Naive thymus-derived CD8-positive, alpha-beta T cell (primary cell): Measurements from ENCODE around the gene SRRM4. TPM values are rescaled to one million over a fixed set of nuclear protein-coding genes. Genes with fewer than 3 reads are reported as not detected.

Source experiments
- ATAC-seq, 2 donors: fragments of 150-1000 bp; cut with Tn5 transposase in 1 of 2; sonication (Bioruptor Pico), chemical (Tn5 transposase) in 1 of 2; 1 replicate in 1 of 2; 2 replicates in 1 of 2; pipeline ENCODE4 v1.10.0; 2021; ENCODE audit warnings: mild to moderate bottlenecking in 2 of 2, moderate library complexity in 2 of 2
- POLR2A ChIA-PET: fragments of 350-600 bp; sonication (Branson Sonifier 250); formaldehyde crosslinking; loops from one replicate; lab custom pipeline; 2021; ENCODE audit warnings: antibody characterized with exemption; lab: Charles Lee
- DNase-seq, 10 donors: peaks; one replicate each; pipeline versions ENCODE4 v3.0.0 to v3.0.0-alpha.2; 2020 to 2022
- H3K27ac Mint-ChIP-seq, 10 donors: one replicate each; pipeline ENCODE4 v1.8.0; 2020 to 2022; ENCODE audit warnings: mild to moderate bottlenecking in 10 of 10, mixed read lengths in 10 of 10, moderate library complexity in 4 of 10, inconsistent platforms in 1 of 10
- H3K27me3 Mint-ChIP-seq, 5 donors: one replicate each; pipeline ENCODE4 v1.8.0; 2021 to 2022; ENCODE audit warnings: mixed read lengths in 5 of 5
- H3K36me3 Mint-ChIP-seq, 3 donors: one replicate each; pipeline ENCODE4 v1.8.0; 2020 to 2022; ENCODE audit warnings: mixed read lengths in 3 of 3, mild to moderate bottlenecking in 2 of 3, inconsistent platforms in 1 of 3
- H3K4me1 Mint-ChIP-seq, 4 donors: one replicate each; pipeline ENCODE4 v1.8.0; 2021 to 2022; ENCODE audit warnings: mixed read lengths in 4 of 4
- H3K4me3 Mint-ChIP-seq, 10 donors: one replicate each; pipeline ENCODE4 v1.8.0; 2020 to 2022; ENCODE audit warnings: mild to moderate bottlenecking in 10 of 10, mixed read lengths in 10 of 10, moderate library complexity in 6 of 10, inconsistent platforms in 1 of 10
- H3K9me3 Mint-ChIP-seq, 9 donors: one replicate each; pipeline ENCODE4 v1.8.0; 2020 to 2022; ENCODE audit warnings: mixed read lengths in 9 of 9, mild to moderate bottlenecking in 3 of 9, inconsistent platforms in 1 of 9, moderate library complexity in 1 of 9
- polyA plus RNA-seq, 3 donors: library from polyadenylated mRNA; unstranded; fragments of 300-500 nt; fragmentation: Illumina TruSeq; gene quantifications; one replicate each; pipeline ENCODE4 v1.2.3, GENCODE V29; 2021
- total RNA-seq, 8 experiments: library from RNA in 2 of 8; stranded (reverse) in 2 of 8; gene quantifications; one replicate each; pipeline ENCODE4 v1.2.3 and lab custom pipeline; 2021 to 2026

Gene SRRM4
- total and polyA plus RNA-seq, 5 experiments from 2014 or later: not detected

DNA sequence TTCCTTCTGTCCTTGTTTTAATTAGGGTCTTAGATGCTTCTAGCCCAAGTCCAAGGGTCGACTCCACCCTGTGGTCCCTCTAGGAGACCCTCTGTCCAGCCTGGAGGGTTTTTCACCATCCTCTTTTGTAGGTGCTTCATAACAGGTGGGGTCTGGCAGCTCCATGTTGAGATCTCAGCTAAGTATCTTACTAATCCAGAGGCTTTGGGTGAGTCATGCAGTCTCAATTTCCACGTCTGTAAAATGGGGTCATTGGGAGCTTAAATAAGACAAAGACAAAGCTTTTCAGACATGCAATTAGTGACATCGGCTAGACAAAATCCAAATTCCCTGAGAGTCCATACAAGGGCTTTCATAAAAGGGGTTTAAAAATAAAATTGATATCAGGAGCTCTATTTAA lies 200.6 kb downstream of the SRRM4 start:
- H3K4me1 Mint-ChIP-seq: no peaks in the 10 kb centered on the region
- no peak overlapping the region for H3K4me3 Mint-ChIP-seq
- H3K36me3 Mint-ChIP-seq: peaks cover 0 to 3% (median 0%) of the 10 kb centered on the region in 3 donors
- H3K27ac Mint-ChIP-seq: no peak overlapping the region
- no peak for DNase-seq
- H3K27me3 Mint-ChIP-seq: peaks cover 6 to 28% (median 14%) of the 10 kb centered on the region in 5 donors
- POLR2A ChIA-PET: no interaction called here
- no peak for ATAC-seq
- no peaks in the 10 kb centered on the region for H3K9me3 Mint-ChIP-seq

DNA sequence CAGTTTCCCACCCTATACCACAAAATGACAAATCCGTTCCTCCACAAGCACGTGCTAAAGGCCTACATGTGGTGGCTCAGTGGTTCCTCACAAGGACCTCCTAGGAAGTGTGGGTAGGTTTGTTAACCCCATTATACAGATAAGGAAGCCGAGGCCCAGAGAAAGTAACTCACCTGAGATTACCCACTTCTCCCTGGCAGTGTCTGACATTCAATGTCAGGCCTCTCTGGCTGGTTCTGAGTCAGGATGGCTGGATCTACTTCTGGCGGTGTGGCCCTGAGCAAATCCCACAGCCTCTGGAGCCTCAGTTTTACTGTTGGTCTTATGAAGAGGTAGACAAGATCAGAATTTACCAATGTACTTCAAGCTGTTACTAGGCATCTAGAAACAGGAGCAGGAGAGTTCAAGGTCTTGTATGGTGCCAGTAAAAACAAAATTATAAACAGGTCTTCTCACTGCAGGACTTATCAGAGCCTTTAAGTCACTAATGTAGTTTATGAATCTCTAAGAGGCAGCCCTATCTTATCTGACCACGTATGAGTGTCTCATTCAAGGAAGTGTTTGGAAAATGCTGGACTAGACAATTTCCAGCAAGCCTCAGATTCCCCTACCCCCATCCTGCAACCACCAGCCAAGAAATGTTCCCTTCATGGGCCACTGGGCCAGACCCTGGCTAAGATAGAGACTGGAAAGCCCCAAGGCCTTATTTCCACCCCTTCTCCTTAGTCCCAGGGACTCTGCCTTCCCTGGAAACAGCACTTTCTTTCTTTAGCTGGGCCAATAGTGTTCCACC lies 201.6 kb downstream of the SRRM4 start:
- Mint-ChIP-seq H3K4me1 (no peaks in the 10 kb centered on the region), H3K4me3 (no peak overlapping the region), H3K36me3 (peaks cover 0 to 3% (median 0%) of the 10 kb centered on the region in 3 donors), H3K27ac (no peak overlapping the region), H3K27me3 (peaks cover 3 to 19% (median 7%) of the 10 kb centered on the region in 5 donors), H3K9me3 (no peaks in the 10 kb centered on the region)
- POLR2A ChIA-PET: no interaction called here
- ATAC-seq: no peak
- DNase-seq: no peak

- DNase-seq (no peak), ATAC-seq (no peak)
- H3K9me3 Mint-ChIP-seq: peaks cover 0 to 1% (median 0%) of the 10 kb centered on the region in 9 donors
- peaks cover 0 to 10% (median 2%) of the 10 kb centered on the region in 5 donors for H3K27me3 Mint-ChIP-seq
- H3K4me1 Mint-ChIP-seq: no peaks in the 10 kb centered on the region
- no peaks in the 10 kb centered on the region for H3K36me3 Mint-ChIP-seq
- POLR2A ChIA-PET: no interaction called here
- H3K4me3 Mint-ChIP-seq: no peak overlapping the region
- no peak overlapping the region for H3K27ac Mint-ChIP-seq
Measured at GRCh38 chr12:119183942-119184695, 202.8 kb downstream of the SRRM4 start.

- no peak overlapping the region for H3K4me3 Mint-ChIP-seq
- POLR2A ChIA-PET: no interaction called here
- no peak overlapping the region for H3K27ac Mint-ChIP-seq
Measured at GRCh38 chr12:119195256-119195655, 213.9 kb downstream of the SRRM4 start.

DNA sequence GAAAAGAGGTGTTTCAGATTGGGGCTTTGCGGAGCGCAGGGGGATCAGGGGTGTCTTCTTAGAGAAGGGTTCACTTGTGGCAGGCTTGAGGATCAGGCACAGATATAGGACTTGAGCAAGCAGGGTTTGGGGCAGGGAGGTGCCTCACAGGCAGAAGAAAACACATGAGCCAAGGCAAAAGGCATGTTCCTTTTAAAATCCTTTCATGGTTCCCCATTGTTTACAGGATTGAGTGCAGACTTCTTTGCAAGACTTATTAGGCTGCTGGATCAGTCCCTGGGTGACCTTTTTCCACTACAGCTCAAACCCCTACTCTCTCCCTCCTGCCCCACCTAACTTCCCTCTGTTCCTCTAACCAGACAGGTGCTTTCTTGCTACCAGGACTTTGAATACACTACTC lies 217.1 kb downstream of the SRRM4 start:
- no peaks in the 10 kb centered on the region for H3K4me1 Mint-ChIP-seq
- DNase-seq: no peak
- H3K9me3 Mint-ChIP-seq: peaks cover 0 to 11% (median 4%) of the 10 kb centered on the region in 9 donors
- no peak for ATAC-seq
- no peaks in the 10 kb centered on the region for H3K36me3 Mint-ChIP-seq
- POLR2A ChIA-PET: no interaction called here
- H3K27me3 Mint-ChIP-seq: peaks cover 0 to 11% (median 0%) of the 10 kb centered on the region in 5 donors
- no peak overlapping the region for H3K27ac Mint-ChIP-seq
- H3K4me3 Mint-ChIP-seq: no peak overlapping the region

More at GRCh38 chr12:119195256-119195655, 213.9 kb downstream of the SRRM4 start:
- Mint-ChIP-seq H3K27me3 (peaks cover 0 to 9% (median 0%) of the 10 kb centered on the region in 5 donors), H3K9me3 (peaks cover 0 to 11% (median 5%) of the 10 kb centered on the region in 9 donors), H3K4me1 (no peaks in the 10 kb centered on the region), H3K36me3 (no peaks in the 10 kb centered on the region)
- ATAC-seq (no peak), DNase-seq (no peak)

DNA sequence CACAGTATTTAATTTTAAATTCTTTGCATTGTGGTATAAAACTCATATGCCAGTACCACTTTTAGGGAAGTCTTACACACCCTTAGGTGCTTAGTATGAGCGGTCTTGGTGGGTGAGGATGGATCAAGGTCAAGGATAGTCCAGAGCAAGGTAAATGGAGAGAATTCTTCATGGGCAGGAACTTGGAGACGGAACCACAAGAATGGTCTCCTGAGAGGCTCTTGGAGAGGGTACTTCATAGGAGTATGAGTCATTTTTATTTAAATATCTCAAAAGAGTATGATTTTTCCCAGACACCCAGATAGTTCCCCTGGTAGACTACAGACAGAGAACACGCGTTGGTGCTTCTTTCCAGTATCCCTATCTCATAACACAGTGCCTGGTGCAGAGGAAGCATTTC lies 219.3 kb downstream of the SRRM4 start:
- ATAC-seq: no peak
- Mint-ChIP-seq H3K27ac (no peak overlapping the region), H3K4me3 (no peak overlapping the region), H3K27me3 (peaks cover 0 to 18% (median 0%) of the 10 kb centered on the region in 5 donors), H3K9me3 (peaks cover 0 to 3% (median 0%) of the 10 kb centered on the region in 9 donors), H3K4me1 (no peaks in the 10 kb centered on the region), H3K36me3 (no peaks in the 10 kb centered on the region)
- POLR2A ChIA-PET: no interaction called here
- no peak for DNase-seq

DNA sequence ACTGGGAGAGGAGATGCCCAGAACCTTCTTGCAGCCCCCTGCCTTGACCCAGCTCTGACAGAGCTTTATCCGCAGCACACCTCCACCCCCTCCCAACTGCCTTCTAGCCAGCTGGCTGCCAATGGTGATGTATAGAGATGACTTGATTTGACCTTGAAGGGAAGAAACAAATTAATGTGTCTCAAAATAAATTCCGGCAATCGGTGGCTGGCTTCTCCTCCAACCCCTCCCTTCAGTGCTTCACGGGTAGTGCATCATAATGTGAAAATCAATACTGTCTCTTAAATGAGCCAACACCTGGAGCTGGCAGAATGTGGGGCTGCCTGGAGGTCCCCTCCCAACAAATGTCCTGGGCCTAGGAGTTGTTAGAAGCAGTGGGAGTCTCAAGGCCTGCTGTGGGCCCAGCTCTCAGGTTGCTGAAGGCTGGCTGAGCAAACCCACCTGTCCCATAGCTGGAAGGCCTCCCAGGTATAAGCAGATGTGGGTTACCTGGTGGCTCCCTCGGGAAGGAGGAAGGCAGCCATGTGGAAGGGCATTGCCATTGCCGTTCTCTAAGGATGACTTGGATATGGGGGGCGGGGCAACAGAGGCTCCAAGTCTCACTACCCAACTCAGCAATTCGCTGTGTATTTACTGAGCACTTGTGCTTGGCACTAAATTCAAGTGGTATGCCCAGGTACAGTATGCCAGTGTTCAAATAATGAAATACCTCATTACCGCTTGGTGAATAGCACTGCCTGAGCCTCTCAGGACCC lies 220.6 kb downstream of the SRRM4 start:
- H3K9me3 Mint-ChIP-seq: peaks cover 0 to 3% (median 0%) of the 10 kb centered on the region in 9 donors
- no peaks in the 10 kb centered on the region for H3K36me3 Mint-ChIP-seq
- H3K4me1 Mint-ChIP-seq: no peaks in the 10 kb centered on the region
- peaks cover 0 to 18% (median 0%) of the 10 kb centered on the region in 5 donors for H3K27me3 Mint-ChIP-seq
- H3K4me3 Mint-ChIP-seq: no peak overlapping the region
- POLR2A ChIA-PET: no interaction called here
- DNase-seq (no peak), ATAC-seq (no peak)
- H3K27ac Mint-ChIP-seq: no peak overlapping the region

DNA sequence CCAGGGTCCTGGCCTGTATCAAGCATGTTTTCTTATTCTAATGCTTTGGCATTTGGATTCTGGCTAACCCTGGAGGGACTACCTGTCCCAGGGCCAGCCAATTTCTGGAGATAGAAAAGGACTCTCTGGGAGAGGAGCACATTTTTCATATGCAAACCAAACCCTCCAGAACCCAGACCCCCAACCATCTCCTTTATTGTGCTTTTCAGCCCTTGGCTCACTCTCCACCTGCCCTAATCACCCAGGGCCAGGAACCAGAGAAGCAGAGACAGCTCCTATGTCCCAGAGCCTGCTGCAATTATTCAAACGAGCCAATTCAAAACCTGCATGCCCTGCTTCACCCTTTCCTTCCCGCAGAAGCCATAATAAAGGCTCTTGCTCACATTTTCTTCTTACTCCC lies 221.2 kb downstream of the SRRM4 start:
- Mint-ChIP-seq H3K9me3 (peaks cover 0 to 3% (median 0%) of the 10 kb centered on the region in 9 donors), H3K4me1 (no peaks in the 10 kb centered on the region), H3K27me3 (peaks cover 0 to 18% (median 0%) of the 10 kb centered on the region in 5 donors), H3K4me3 (no peak overlapping the region), H3K27ac (no peak overlapping the region), H3K36me3 (no peaks in the 10 kb centered on the region)
- no peak for ATAC-seq
- DNase-seq: no peak
- POLR2A ChIA-PET: no interaction called here

DNA sequence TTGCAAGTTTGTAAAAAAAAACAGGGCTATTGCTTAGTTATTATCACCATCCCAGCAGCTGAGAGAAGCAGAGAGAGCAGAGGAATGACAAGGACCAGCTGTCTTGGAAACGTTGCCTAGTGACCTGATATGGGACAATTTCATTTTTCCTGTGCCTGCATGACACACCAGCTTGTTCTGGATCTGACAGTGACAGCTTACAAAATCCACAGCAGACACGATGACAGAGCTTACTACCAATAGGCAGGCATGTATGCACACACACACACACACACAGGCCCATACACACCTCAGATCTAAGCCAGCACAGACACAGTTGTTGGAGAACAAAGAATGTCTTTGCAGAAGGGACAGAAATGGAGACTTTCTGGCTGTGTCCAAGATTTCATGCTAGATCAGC lies 222.8 kb downstream of the SRRM4 start:
- Mint-ChIP-seq H3K36me3 (no peaks in the 10 kb centered on the region), H3K27ac (no peak overlapping the region), H3K4me3 (no peak overlapping the region), H3K9me3 (peaks cover 0 to under 1% (median 0%) of the 10 kb centered on the region in 9 donors), H3K4me1 (no peaks in the 10 kb centered on the region), H3K27me3 (peaks cover 0 to 30% (median 0%) of the 10 kb centered on the region in 5 donors)
- no peak for ATAC-seq
- DNase-seq: no peak
- POLR2A ChIA-PET: no interaction called here

DNA sequence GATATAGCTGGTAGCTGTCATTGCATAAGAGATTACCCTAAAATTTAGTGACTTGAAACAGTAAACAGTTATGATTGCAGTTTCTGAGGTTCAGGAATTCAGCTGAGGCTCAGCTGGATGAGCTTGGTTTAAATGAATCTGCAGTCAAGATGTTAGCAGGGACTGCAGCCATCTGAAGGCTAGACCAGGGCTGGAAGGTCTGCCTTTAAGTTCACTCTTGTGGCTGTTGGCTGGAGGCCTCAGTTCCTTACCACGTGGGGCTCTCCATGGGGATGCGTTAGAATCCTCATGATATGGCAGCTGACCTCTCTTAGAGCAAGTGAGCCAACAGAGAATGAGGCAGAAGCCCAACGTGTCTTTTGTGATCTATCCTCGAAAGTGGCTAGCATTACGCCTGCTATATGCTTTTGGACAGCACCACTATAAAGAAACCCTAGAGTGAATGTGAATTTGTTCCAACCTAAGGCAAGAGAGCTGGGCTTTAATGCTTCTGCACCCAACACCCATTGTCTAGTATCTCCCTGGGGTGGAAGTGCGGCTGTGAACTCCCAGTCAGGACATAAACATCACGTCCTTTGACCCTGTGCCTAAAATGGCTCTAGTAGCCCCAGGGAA lies 223.4 kb downstream of the SRRM4 start:
- Mint-ChIP-seq H3K4me1 (no peaks in the 10 kb centered on the region), H3K36me3 (no peaks in the 10 kb centered on the region), H3K4me3 (no peak overlapping the region), H3K9me3 (no peaks in the 10 kb centered on the region), H3K27ac (no peak overlapping the region), H3K27me3 (peaks cover 0 to 30% (median 0%) of the 10 kb centered on the region in 5 donors)
- DNase-seq (no peak), ATAC-seq (no peak)
- POLR2A ChIA-PET: no interaction called here

- Mint-ChIP-seq H3K9me3 (peaks cover 0 to 4% (median 0%) of the 10 kb centered on the region in 9 donors), H3K36me3 (no peaks in the 10 kb centered on the region), H3K27me3 (peaks cover 0 to 30% (median 3%) of the 10 kb centered on the region in 5 donors), H3K4me3 (no peak overlapping the region), H3K4me1 (no peaks in the 10 kb centered on the region), H3K27ac (no peak overlapping the region)
- DNase-seq (no peak), ATAC-seq (no peak)
- POLR2A ChIA-PET: no interaction called here
Measured at GRCh38 chr12:119206348-119207062, 225.2 kb downstream of the SRRM4 start.

DNA sequence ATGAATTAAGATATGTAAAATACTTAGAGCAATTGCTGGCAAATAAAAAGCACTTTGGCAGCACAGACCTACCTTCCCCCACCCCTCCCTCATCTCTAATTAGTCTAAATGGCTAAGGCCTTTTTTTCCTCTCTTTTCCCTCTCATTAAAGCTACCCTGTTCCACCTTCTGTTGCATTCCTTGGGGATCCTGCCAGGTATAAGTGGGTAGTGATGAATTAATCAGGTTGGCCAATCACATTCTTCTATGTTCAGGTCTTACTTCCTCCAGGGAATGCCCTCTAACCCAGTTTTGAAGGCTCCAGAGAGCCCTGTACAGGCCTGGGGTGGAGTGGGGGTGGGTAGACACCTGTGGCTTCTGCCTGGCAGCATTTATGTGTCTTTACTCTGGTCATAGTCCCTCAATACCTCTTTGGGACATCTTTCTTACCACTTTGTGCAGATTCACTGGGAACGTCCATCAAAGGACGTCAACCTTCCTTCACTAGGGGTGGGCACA lies 225.8 kb downstream of the SRRM4 start:
- Mint-ChIP-seq H3K4me3 (no peak overlapping the region), H3K27ac (no peak overlapping the region), H3K36me3 (no peaks in the 10 kb centered on the region), H3K9me3 (peaks cover 0 to 4% (median 0%) of the 10 kb centered on the region in 9 donors), H3K4me1 (no peaks in the 10 kb centered on the region), H3K27me3 (peaks cover 0 to 30% (median 3%) of the 10 kb centered on the region in 5 donors)
- ATAC-seq: no peak
- POLR2A ChIA-PET: no interaction called here
- DNase-seq: no peak
